ENCODE data around the gene IGSF21.

- TF ChIP-seq EZH2 (IDR thresholded peaks at IDR 0.05; ENCODE audit: borderline replicate concordance, low read depth, low read length, severe bottlenecking) (no peak), CTCF (IDR thresholded peaks at IDR 0.05; ENCODE audit: extremely low read depth in 1 of 2, insufficient read depth in 1 of 2, low read depth in 1 of 2, low read length in 2 of 2) (no peak), GATA2 (IDR thresholded peaks at IDR 0.05; ENCODE audit: insufficient read depth, insufficient read length, low read depth, low read length) (no peak), POLR2A (IDR thresholded peaks at IDR 0.05; ENCODE audit: low read depth, low read length) (no peak), MYC (IDR thresholded peaks at IDR 0.05; ENCODE audit: low read depth, low read length) (no peak), POLR2AphosphoS5 (IDR thresholded peaks at IDR 0.05; ENCODE audit: insufficient read depth, low read depth, low read length) (no peak), MAX (IDR thresholded peaks at IDR 0.05; ENCODE audit: insufficient read depth, insufficient read length) (no peak)
Measured at GRCh38 chr1:18320051-18320450, 212.5 kb downstream of the IGSF21 start.
